Kidney epithelial cell (primary cell): ENCODE data around the gene APOLD1. TPM values are rescaled to one million over a fixed set of nuclear protein-coding genes. Genes with fewer than 3 reads are reported as not detected.

Source experiments
- DNase-seq: peaks from one replicate; pipeline ENCODE4 v3.0.0-alpha.2; 2010; ENCODE audit warnings: low read depth
- H3K27me3 ChIP-seq: 2 replicates; pipeline ENCODE4 v1.6.0; 2011; ENCODE audit warnings: low read length; ENCODE audit not compliant: control insufficient read depth, insufficient read depth
- H3K36me3 ChIP-seq: 2 replicates; pipeline ENCODE4 v1.5.1; 2011; ENCODE audit warnings: low read length; ENCODE audit not compliant: control insufficient read depth, insufficient read depth
- H3K4me3 ChIP-seq: 2 replicates; pipeline ENCODE4 v1.5.1; 2011; ENCODE audit warnings: low read depth, mild to moderate bottlenecking, control low read depth, low read length
- total RNA-seq: library from RNA; depleted of rRNA; stranded (reverse); fragments of >200 nt; gene quantifications from 2 replicates; pipeline ENCODE4 v1.2.3, GENCODE V29; 2015
- TF ChIP-seq, protein P1 (sequence below): IDR thresholded peaks from 2 replicates; pipeline ENCODE4 v1.5.1; 2011; ENCODE audit warnings: mild to moderate bottlenecking, moderate library complexity, low read length, control low read depth, inconsistent platforms; ENCODE audit not compliant: insufficient read depth, poor library complexity, severe bottlenecking

The APOLD1 gene
- total RNA-seq, 1 donor from 2014 or later: 1.4 TPM

DNA sequence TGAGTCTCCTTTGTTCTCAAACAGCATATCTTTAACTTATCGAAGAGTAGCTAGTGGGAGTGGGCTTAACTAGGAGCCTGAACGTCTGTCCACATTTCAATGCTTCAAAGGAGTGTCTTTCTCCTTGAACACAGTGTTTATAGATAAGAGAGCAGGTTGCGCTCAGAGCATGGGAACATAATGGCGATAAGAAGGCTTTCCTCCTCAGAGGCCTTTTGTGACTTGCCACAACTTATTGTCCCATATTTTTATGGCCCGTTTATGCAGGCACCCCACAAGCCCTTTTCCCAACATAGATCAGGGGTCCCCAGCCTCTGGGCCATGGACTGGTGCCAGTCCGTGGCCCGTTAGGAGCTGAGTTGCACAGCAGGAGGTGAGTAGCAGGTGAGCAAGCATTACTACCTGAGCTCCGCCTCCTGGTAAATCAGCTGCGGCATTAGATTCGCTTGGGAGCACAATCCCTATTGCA lies 25.1 kb downstream of the APOLD1 start:
- Histone ChIP-seq H3K27me3 (no peaks in the 10 kb centered on the region), H3K36me3 (no peaks in the 10 kb centered on the region), H3K4me3 (no peak overlapping the region)
- TF ChIP-seq, protein P1, sequence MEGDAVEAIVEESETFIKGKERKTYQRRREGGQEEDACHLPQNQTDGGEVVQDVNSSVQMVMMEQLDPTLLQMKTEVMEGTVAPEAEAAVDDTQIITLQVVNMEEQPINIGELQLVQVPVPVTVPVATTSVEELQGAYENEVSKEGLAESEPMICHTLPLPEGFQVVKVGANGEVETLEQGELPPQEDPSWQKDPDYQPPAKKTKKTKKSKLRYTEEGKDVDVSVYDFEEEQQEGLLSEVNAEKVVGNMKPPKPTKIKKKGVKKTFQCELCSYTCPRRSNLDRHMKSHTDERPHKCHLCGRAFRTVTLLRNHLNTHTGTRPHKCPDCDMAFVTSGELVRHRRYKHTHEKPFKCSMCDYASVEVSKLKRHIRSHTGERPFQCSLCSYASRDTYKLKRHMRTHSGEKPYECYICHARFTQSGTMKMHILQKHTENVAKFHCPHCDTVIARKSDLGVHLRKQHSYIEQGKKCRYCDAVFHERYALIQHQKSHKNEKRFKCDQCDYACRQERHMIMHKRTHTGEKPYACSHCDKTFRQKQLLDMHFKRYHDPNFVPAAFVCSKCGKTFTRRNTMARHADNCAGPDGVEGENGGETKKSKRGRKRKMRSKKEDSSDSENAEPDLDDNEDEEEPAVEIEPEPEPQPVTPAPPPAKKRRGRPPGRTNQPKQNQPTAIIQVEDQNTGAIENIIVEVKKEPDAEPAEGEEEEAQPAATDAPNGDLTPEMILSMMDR: no peak
- no peak for DNase-seq

DNA sequence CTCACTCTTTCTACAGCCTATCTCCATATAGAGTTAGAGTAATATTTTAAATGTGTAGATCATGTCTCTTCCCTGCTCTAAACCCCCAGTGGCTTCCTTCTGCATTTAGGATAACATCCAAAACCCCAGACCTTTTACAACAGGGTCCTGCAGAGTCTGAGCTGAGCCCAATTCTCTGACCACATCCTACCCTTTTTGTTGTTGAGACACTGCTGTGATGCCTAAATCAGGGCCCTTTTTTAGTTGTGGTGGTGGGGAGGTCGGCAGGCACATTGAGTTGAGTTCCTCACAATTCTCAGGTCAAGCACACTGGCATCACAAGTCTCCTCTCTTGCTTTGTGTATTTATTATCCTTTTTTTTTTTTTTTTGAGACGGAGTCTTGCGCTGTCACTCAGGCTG lies 25.9 kb downstream of the APOLD1 start:
- no peak for DNase-seq
- TF ChIP-seq, protein P1: no peak

DNA sequence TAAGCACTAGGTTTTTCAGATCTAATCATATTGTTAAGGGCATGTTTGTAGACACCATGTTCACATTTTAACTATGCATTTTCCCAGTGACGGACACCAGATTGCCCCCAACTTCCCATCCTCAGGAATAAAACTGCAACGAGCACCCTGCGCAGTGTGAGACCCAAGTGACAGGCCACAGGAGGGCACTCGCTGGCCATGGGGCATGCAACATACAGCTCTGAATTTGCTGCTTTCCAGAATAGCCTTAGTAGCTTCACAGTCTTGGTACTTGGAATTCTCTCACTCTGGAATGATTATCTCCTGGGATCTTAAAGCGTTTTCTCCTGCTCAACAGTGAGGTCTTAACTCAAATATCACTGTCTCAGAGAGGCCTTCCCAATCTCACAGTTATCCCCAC lies 26.7 kb downstream of the APOLD1 start:
- TF ChIP-seq, protein P1: no peak
- DNase-seq: no peak
- H3K4me3 ChIP-seq: no peak overlapping the region
- H3K27me3 ChIP-seq: no peaks in the 10 kb centered on the region
- H3K36me3 ChIP-seq: no peaks in the 10 kb centered on the region

More for the DNA sequence above, 25.9 kb downstream of the APOLD1 start:
- Histone ChIP-seq H3K27me3 (no peaks in the 10 kb centered on the region), H3K36me3 (no peaks in the 10 kb centered on the region), H3K4me3 (no peak overlapping the region)

DNA sequence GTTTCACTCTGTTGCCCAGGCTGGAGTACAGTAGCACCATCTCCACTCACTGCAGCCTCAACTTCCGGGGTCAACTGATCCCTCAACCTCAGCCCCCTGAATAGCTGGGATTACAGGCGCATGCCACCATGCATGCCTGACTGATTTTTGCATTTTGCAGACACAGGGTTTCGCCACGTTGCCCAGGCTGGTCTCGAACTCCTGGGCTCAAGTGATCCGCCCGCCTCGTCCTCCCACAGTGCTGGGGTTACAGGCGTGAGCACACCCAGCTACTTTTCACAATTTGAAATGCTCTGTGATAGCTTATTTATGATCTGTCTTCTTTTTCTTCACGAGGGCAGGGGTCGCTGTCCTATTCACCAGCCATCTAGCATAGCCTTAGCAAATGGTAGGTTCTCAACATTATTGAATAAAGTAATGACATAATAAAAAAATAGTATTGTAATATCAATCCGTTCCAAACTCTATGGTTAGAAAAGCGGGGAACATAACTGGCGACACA lies 27.2 kb downstream of the APOLD1 start:
- no peaks in the 10 kb centered on the region for H3K36me3 ChIP-seq

DNA sequence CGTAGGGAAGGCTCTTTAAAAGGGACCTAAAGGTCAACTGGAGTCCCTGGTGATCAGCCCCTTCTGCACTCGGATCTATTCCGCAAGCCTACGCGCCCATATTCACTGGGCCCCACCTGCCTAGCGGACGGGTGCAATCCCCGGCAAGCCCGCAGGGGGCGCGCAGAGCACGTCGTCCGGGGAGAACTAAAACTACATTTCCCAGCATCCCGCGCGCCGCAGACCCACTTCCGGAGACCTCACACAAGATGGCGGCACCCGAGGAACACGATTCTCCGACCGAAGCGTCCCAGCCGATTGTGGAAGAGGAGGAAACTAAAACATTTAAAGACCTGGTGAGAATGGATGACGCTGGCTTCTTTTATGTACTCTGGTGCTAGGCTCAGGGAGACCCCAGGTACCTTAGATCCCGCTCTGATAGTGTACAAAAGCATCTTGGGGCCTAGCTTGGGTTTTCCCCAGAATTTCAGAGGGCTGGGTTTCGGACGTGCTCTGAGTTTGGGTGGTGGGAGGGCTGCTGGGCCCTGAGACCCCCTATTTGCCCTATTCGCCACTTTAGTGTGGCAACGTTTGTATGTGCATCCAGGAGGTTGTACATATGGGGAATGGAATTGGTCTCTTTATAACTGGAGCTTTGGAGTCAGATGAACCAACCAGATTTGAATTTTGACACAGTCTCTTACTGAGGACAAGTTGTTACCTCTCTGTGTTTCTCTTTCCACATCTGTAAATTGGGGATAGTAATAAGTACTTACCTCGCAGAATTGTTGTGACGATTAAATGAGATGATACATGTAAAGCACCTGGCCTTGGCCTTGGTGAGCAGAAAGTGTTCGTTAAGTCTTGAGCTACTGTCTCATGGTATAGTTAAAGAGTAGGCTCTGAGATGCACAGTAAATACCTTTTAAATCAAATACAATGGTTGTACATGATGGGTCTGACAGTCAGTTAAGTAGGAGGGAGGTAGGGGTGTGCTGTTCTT lies 28.0 kb downstream of the APOLD1 start, which contains the start of gene DDX47:
DDX47 (plus strand) TSS at position 227 of the 982 bp plus-strand sequence; CDS start at position 249, 22 bp downstream.
- TF ChIP-seq, protein P1: peak; percentile 98
- DNase-seq: peak; percentile 67
- no peaks in the 10 kb centered on the region for H3K36me3 ChIP-seq
- H3K4me3 ChIP-seq: peak within 1 kb of the TSS; percentile 93
- no peaks in the 10 kb centered on the region for H3K27me3 ChIP-seq

More for the DNA sequence above, 27.2 kb downstream of the APOLD1 start:
- no peaks in the 10 kb centered on the region for H3K27me3 ChIP-seq
- H3K4me3 ChIP-seq: no peak overlapping the region
- DNase-seq: no peak
- TF ChIP-seq, protein P1: no peak
